GM19193 (cell line): Measurements from ENCODE around the gene SLC23A2.

ENCODE experiments used
- POLR2A ChIP-seq: IDR thresholded peaks from 4 replicates; pipeline ENCODE4 v1.6.1; 2011; ENCODE audit not compliant: insufficient read depth, insufficient read length; ENCODE audit errors: extremely low read depth

SLC23A2 gene

DNA sequence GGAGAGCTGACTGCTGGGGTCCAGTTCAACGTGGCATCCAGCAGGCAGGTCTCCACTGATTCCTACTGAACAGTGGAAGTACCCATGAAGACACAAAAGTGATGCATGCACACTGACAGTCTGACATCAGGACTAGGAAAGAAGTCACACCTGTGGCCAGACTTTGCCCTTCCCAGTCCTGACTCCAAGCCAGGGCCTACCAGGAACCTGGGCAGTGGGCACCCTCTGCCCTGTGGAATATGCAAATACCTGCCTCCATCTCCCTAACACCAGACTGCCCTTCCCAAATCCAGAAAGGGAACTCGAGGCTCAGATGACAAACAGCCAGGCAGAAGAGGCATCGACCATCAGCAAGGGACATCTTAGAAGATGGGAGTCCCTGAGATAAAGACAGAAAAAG, 50.9 kb downstream of the SLC23A2 start:
- no peak for TF ChIP-seq POLR2A

- no peak for TF ChIP-seq POLR2A
Observed at GRCh38 chr20:4949833-4950178, 51.5 kb downstream of the SLC23A2 start.

GRCh38 chr20:4947817-4948559, 53.3 kb downstream of the SLC23A2 start:
- TF ChIP-seq POLR2A = no peak

GRCh38 chr20:4946986-4947385, 54.3 kb downstream of the SLC23A2 start:
- TF ChIP-seq POLR2A = no peak

GRCh38 chr20:4946585-4946984, 54.7 kb downstream of the SLC23A2 start:
- TF ChIP-seq POLR2A = no peak

GRCh38 chr20:4944518-4945313, 56.6 kb downstream of the SLC23A2 start:
- no peak for TF ChIP-seq POLR2A

DNA sequence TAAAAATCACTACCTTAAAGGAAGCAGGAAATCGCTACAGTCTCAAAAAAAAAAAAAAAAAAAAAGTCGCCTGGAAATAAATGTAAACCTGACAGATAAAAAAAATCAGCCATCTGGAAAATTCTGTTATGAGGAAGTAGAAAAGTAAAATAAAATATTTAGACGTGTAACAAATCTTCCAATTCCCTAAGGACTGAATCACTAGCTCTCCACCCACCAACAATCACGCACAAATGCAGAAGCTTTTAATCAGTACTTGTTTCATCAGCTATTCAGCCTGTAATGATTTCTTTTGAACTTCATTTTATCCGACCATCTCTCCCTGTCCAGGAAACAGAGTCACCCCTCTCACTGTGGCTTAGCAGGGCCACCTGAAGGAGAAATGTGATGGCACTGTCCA, 59.0 kb downstream of the SLC23A2 start:
- no peak for TF ChIP-seq POLR2A

DNA sequence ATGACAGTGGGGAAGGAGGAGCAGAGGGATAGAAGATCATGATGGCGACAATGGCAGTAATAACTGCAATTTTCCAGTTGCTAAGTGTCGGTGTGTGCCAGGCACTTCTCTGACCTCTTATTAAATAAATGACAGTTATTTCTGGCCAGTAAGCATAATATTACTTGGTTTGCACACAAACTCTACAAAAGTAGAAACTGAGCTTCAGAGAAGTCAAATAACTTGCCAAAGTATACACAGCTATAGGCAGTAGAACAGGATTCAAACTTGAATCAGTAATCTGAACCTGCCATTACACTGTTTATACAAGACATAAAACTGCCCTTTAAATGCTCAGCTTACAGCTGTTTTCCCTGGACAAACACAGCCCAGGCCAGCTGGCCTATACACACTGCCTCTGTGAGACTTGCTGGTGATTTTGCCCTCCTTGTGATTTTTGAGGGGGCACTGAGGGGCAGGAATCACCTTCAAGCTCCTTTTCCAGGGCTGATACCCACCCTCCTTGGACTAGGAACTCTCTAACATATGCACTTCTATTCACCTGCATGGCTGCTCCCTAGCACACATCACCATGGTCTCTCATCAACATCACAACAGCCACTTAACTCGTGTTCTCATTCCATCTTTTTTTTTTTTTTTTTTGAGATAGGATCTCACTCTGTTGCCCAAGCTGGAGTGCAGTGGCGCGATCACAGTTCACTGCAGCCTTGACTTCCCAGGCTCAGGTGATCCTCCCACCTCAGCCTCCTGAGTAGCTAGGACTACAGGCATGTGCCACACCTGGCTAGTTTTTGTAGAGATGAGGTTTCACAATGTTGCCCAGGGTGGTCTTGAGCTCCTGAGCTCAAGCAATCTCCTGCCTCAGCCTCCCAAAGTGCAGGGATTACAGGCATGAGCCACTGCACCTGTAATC, 63.6 kb downstream of the SLC23A2 start:
- no peak for TF ChIP-seq POLR2A

GRCh38 chr20:4936851-4937406, 64.4 kb downstream of the SLC23A2 start:
- TF ChIP-seq POLR2A = no peak

DNA sequence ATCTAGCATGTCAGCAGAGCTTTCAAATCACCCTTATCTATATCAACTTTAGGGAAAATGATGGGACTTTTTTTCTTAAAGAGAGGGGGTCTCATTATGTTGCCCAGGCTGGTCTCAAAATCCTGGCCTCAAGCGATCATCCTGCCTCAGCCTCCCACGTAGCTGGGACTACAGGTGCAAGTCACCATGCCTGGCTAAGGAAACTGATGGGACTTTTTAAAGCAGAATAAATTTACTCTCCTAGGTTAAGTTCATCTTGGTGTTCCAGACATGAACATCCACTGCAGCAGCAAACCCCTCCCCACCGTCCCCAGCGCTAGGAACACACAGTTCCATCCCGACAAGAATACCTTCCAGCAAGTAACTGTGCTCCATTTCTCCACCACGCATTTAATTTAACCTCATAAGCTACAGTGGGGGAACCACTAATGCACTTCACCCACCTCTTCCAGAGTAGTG, 64.9 kb downstream of the SLC23A2 start:
- TF ChIP-seq POLR2A = no peak

GRCh38 chr20:4932061-4932460, 69.2 kb downstream of the SLC23A2 start:
- no peak for TF ChIP-seq POLR2A

GRCh38 chr20:4929686-4930397, 71.5 kb downstream of the SLC23A2 start:
- no peak for TF ChIP-seq POLR2A

GRCh38 chr20:4926531-4927156, 74.7 kb downstream of the SLC23A2 start:
- no peak for TF ChIP-seq POLR2A
